Small intestine (tissue), 16 donors: Measurements from ENCODE around the gene SPATA13. TPM values are rescaled to one million over a fixed set of nuclear protein-coding genes. Genes with fewer than 3 reads are reported as not detected.
"Not testable (repeated sequence)": the region's sequence is repeated elsewhere in the genome, so short reads cannot be mapped to it uniquely, and the experiment has no call there.

ENCODE experiments used
- DNase-seq, 2 donors: peaks; one replicate each; pipeline versions ENCODE4 v3.0.0 to v3.0.0-alpha.2; 2013
- FAIRE-seq: peaks from 2 replicates; lab custom pipeline; 2012; peaks lifted over from hg19 to GRCh38; lab: Jason Lieb, UNC
- H3K27ac ChIP-seq, 3 donors: one replicate each; pipeline ENCODE4 v1.5.1; 2013; ENCODE audit warnings: low read length in 2 of 3, mild to moderate bottlenecking in 2 of 3, control low read depth in 1 of 3, inconsistent platforms in 1 of 3, low read depth in 1 of 3, moderate library complexity in 1 of 3
- H3K27me3 ChIP-seq, 3 donors: one replicate each; pipeline ENCODE4 v1.6.1; 2013; ENCODE audit warnings: low read length in 3 of 3, inconsistent platforms in 1 of 3; ENCODE audit not compliant: control insufficient read depth in 3 of 3, insufficient read depth in 3 of 3
- H3K36me3 ChIP-seq, 3 donors: one replicate each; pipeline ENCODE4 v1.6.1; 2013; ENCODE audit warnings: low read length in 3 of 3, inconsistent platforms in 1 of 3, low read depth in 1 of 3, mild to moderate bottlenecking in 1 of 3, moderate library complexity in 1 of 3; ENCODE audit not compliant: control insufficient read depth in 3 of 3, insufficient read depth in 2 of 3
- H3K4me1 ChIP-seq, 3 donors: one replicate each; pipeline ENCODE4 v1.6.1; 2013; ENCODE audit warnings: low read length in 2 of 3, inconsistent platforms in 1 of 3, low read depth in 1 of 3, mild to moderate bottlenecking in 1 of 3, moderate library complexity in 1 of 3; ENCODE audit not compliant: control insufficient read depth in 3 of 3, insufficient read depth in 2 of 3
- H3K4me3 ChIP-seq, 3 donors: one replicate each; pipeline ENCODE4 v1.5.1; 2013; ENCODE audit warnings: low read length in 3 of 3, control low read depth in 1 of 3, inconsistent platforms in 1 of 3, low read depth in 1 of 3, mild to moderate bottlenecking in 1 of 3, moderate library complexity in 1 of 3
- H3K9me3 ChIP-seq, 2 donors: one replicate each; pipeline ENCODE4 v1.6.1; 2013; ENCODE audit warnings: low read depth in 1 of 2, low read length in 1 of 2; ENCODE audit not compliant: control insufficient read depth in 2 of 2, insufficient read depth in 1 of 2
- WGBS, 3 donors: extraction: QIAGEN DNeasy Blood & Tissue Kit; methylation state at CpG; one replicate each; pipeline ENCODE4 v1.1.7; 2013; 5-methylcytosine and 5-hydroxymethylcytosine counted together
- long read RNA-seq, 10 donors: transcript quantifications; one replicate each; lab custom pipeline, GENCODE V29; 2026
- polyA plus RNA-seq, 4 donors: library from polyadenylated mRNA; stranded (reverse) in 3 of 4; unstranded in 1 of 4; fragments of 200-250 nt in 3 of 4; fragments of 120-200 nt in 1 of 4; gene quantifications; one replicate each; pipeline versions ENCODE4 v1.2.1 to v1.2.3, GENCODE V29; 2013
- donor health status: healthy with polysubstance abuse.
- donor health status: control.
- donor health status: control.
- donor health status: Bipolar disorder and iron deficiency.
- donor health status: healthy.

Gene SPATA13
- 10 to 100 TPM in 3 of 4 donors, 1 to 10 TPM in 1; 10.0 to 57.0 (median 15.0) TPM for polyA plus RNA-seq
- long read RNA-seq, donor 1, partial matches to known transcripts = 0 of 3 reads
- long read RNA-seq, donor 1, other reads (novel, unspliced or antisense) = 0 of 3 reads
- long read RNA-seq, donor 2, full-length matches to known transcripts = 2 of 2 reads
- long read RNA-seq, donor 2, partial matches to known transcripts = 0 of 2 reads
- long read RNA-seq, donor 2, other reads (novel, unspliced or antisense) = 0 of 2 reads
- long read RNA-seq, donor 3, partial matches to known transcripts = 0 of 1 reads
- long read RNA-seq, donor 3, other reads (novel, unspliced or antisense) = 0 of 1 reads
- long read RNA-seq, donor 4, partial matches to known transcripts = 0 of 1 reads
- long read RNA-seq, donor 4, other reads (novel, unspliced or antisense) = 0 of 1 reads
- long read RNA-seq, donor 5, full-length matches to known transcripts = 1 of 1 reads
- long read RNA-seq, donor 5, partial matches to known transcripts = 0 of 1 reads
- long read RNA-seq, donor 5, other reads (novel, unspliced or antisense) = 0 of 1 reads
- long read RNA-seq, donor 6, full-length matches to known transcripts = 2 of 10 reads
- long read RNA-seq, donor 6, partial matches to known transcripts = 8 of 10 reads
- long read RNA-seq, donor 6, other reads (novel, unspliced or antisense) = 0 of 10 reads
- long read RNA-seq, donor 7 = 0 reads
- long read RNA-seq, donor 8 = 0 reads
- long read RNA-seq, donor 9 = 0 reads
- long read RNA-seq, donor 10, full-length matches to known transcripts = 4 of 4 reads
- long read RNA-seq, donor 10, partial matches to known transcripts = 0 of 4 reads
- long read RNA-seq, donor 10, other reads (novel, unspliced or antisense) = 0 of 4 reads

DNA sequence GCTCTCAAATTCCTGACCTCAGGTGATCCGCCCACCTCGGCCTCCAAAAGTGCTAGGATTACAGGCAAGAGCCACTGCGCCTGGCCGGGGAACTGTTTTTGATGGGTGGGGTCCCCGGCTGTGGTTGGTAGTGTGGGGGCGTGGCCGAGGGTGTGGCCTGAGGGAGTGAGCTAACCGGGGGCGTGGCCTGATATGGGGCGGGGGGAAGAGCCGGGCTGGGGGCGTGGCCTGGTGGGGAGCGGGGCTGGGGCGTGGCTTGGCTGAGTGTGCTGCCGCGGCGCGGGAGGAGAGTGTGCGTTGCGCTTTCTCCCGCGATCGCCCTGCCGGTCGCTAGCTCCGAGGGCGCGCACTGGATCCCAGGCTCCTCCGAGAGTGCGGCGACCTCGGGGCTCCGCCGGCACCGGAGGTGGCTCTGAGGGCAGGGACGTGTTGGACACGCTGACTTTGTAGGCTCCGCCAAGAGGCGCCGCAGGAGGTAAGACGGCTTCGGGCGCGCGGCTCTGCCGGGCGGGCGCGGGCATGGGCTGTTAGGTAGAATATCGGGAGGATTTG is at the start of gene SPATA13:
SPATA13 (plus strand) TSS at position 263 of the 552 bp plus-strand sequence. CDS start 62,210 bp downstream, outside the sequence.
- peak within 1 kb of the TSS; percentile 55 to 92 (median 90) for H3K4me3 ChIP-seq
- H3K4me1 ChIP-seq = peaks cover 0 to 10% (median 5%) of the 10 kb centered on the region in 3 donors
- DNase-seq (peak; percentile 94 to 95), FAIRE-seq (no peak)
- H3K27me3 ChIP-seq = no peaks in the 10 kb centered on the region
- H3K36me3 ChIP-seq = peaks cover 0 to 11% (median 2%) of the 10 kb centered on the region in 3 donors
- 1% methylated on average over 45 to 50 of the region's 50 CpGs for whole genome bisulfite sequencing, 3 donors
- H3K9me3 ChIP-seq = no peaks in the 10 kb centered on the region
- peak within 1 kb of the TSS; percentile 72 to 90 (median 84) for H3K27ac ChIP-seq

GRCh38 chr13:24112791-24113190 is 47.7 kb upstream of the SPATA13 start:
- Histone ChIP-seq H3K27ac (peak overlapping the region in 1 of 3 donors; percentile 38), H3K4me3 (no peak overlapping the region), H3K36me3 (no peaks in the 10 kb centered on the region), H3K9me3 (no peaks in the 10 kb centered on the region), H3K4me1 (no peaks in the 10 kb centered on the region), H3K27me3 (no peaks in the 10 kb centered on the region)
- DNase-seq = no peak
- WGBS, 3 donors = 73 to 90% (median 82%) methylated on average over 5 of the region's 5 CpGs
- FAIRE-seq = no peak

GRCh38 chr13:24115671-24116070 is 44.8 kb upstream of the SPATA13 start:
- FAIRE-seq (no peak), DNase-seq (no peak)
- Histone ChIP-seq H3K9me3 (no peaks in the 10 kb centered on the region), H3K4me3 (no peak overlapping the region), H3K27me3 (no peaks in the 10 kb centered on the region), H3K4me1 (no peaks in the 10 kb centered on the region), H3K27ac (no peak overlapping the region), H3K36me3 (no peaks in the 10 kb centered on the region)
- WGBS, 3 donors = 91 to 99% (median 97%) methylated on average over 6 of the region's 6 CpGs

DNA sequence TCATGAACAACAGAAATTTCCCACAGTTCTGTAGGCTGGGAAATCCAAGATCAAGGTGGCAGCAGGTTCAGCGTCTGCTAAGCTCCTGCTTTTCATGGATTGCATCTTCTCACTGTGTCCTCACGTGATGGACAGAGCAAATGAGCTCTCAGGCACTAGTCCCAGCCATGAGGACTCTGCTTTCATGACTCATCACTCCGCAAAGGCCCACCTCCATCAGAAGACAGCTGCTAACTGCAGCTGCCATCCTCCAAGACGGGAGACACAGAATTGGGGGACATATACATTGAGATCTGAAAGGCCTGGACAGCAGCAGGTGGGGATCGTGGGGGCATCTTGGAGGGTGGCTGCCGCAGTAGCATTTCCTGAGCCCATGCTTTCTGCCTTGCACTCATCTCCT is 44.4 kb upstream of the SPATA13 start:
- no peak for DNase-seq
- H3K9me3 ChIP-seq = no peaks in the 10 kb centered on the region
- no peak overlapping the region for H3K27ac ChIP-seq
- no peaks in the 10 kb centered on the region for H3K27me3 ChIP-seq
- H3K36me3 ChIP-seq = no peaks in the 10 kb centered on the region
- no peak overlapping the region for H3K4me3 ChIP-seq
- FAIRE-seq = no peak
- WGBS, 3 donors = 86 to 95% (median 91%) methylated on average over 6 of the region's 6 CpGs
- H3K4me1 ChIP-seq = no peaks in the 10 kb centered on the region

GRCh38 chr13:24118576-24118975 is 41.9 kb upstream of the SPATA13 start:
- no peak for FAIRE-seq
- Histone ChIP-seq H3K4me1 (no peaks in the 10 kb centered on the region), H3K9me3 (no peaks in the 10 kb centered on the region), H3K27me3 (no peaks in the 10 kb centered on the region), H3K27ac (no peak overlapping the region), H3K36me3 (no peaks in the 10 kb centered on the region), H3K4me3 (no peak overlapping the region)
- DNase-seq = no peak
- 79 to 96% (median 86%) methylated on average over 5 of the region's 5 CpGs for WGBS, 3 donors

GRCh38 chr13:24119626-24120508 is 40.7 kb upstream of the SPATA13 start:
- 63 to 76% (median 74%) methylated on average over 11 of the region's 11 CpGs for WGBS, 3 donors
- H3K27ac ChIP-seq = no peak overlapping the region
- FAIRE-seq (no peak), DNase-seq (no peak)
- no peaks in the 10 kb centered on the region for H3K9me3 ChIP-seq
- H3K4me3 ChIP-seq = no peak overlapping the region
- H3K36me3 ChIP-seq = no peaks in the 10 kb centered on the region
- no peaks in the 10 kb centered on the region for H3K27me3 ChIP-seq
- H3K4me1 ChIP-seq = peaks cover 0 to under 1% (median 0%) of the 10 kb centered on the region in 3 donors

DNA sequence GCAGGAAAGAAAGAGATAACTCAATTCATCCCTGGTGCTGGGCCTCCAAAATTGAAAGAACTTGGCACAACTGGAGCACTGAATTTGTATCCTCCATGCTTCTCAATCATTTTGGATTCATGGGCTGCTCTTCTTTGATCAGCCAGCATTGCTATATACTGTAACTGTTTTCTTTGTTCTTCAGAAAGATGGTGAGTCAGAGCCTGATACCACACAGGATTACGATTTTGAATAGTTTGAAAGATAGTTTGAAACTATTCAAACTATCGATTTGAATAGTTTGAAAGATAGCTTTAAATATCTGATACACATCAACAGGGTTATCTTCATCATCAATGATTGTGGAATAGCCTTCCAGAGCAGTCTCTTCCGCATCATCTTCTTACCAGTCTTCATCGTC is 38.5 kb upstream of the SPATA13 start:
- not testable (repeated sequence) for H3K36me3 ChIP-seq, H3K27me3 ChIP-seq, H3K27ac ChIP-seq, FAIRE-seq, DNase-seq, H3K9me3 ChIP-seq, H3K4me3 ChIP-seq
- peaks cover 2 to 11% (median 3%) of the 10 kb centered on the region in 3 donors for H3K4me1 ChIP-seq
- WGBS, 3 donors = 75 to 83% (median 81%) methylated on average over 4 of the region's 4 CpGs
